HG03571 (cell line): ENCODE measurements around the gene CELF4.

Source experiments
- ATAC-seq: cut with Tn5 transposase; IDR thresholded peaks from one replicate; pipeline ENCODE4 v1.9.1; 2021; ENCODE audit not compliant: unreplicated experiment

Gene CELF4

GRCh38 chr18:37497853-37498518 lies 67.6 kb downstream of the CELF4 start:
- no peak for ATAC-seq

DNA sequence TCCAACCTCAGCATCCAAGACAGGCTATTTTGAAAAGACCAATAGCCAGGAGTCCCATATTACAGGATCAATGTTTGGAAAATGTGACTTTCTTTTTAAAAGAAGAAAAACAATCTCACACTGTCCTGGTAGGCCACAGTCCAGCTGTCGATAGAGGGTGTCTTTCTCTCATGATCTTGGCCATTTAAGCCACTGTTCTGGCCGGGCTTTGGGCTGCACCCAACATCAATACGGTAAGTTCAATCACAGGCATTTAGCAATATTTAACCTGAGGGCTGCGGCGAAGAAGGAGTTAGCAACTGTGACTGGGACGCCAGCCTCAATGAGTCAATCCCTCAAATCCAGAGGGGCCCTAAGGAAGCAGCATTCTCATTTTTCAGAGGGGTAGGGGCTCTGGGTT lies 69.0 kb downstream of the CELF4 start:
- no peak for ATAC-seq

DNA sequence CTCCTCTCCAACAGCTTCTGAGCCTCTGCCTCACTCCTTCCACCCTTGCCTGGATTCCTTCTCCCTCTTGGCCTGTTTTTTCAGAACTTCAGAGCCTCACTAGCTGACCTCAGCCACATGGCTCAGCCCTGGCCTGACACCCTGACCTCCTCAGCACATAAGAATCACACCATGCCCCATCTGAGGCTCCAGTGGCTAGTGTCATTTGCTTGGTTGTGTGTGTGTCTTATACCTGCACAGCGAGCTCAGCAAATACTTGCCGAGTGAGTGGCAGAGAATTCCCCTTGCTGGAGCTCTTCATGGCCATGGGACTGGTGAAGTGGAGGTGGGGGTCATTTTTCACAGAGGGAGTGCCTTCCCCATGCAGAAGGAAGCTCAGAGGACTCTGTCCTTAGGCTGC lies 70.2 kb downstream of the CELF4 start:
- ATAC-seq: no peak

DNA sequence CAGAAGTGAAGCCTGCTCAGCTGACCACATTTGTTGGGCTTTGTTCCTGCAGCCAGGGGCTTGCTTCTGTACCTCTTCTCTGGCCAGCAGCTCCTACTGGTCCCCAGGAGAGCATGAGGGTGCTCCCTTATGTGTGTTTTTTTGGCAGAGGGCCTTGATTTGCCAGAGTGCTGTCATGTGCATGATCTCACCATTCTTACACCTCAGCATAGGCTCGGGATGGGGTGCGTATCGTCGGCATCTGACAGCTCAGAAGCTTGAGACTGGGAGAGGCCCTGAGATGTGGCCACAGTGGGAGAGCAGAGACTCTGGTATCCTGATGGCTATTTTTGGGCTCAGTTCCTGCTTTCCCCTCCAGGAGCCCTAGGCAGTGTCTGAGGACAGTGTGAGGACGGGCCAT lies 71.2 kb downstream of the CELF4 start:
- no peak for ATAC-seq

DNA sequence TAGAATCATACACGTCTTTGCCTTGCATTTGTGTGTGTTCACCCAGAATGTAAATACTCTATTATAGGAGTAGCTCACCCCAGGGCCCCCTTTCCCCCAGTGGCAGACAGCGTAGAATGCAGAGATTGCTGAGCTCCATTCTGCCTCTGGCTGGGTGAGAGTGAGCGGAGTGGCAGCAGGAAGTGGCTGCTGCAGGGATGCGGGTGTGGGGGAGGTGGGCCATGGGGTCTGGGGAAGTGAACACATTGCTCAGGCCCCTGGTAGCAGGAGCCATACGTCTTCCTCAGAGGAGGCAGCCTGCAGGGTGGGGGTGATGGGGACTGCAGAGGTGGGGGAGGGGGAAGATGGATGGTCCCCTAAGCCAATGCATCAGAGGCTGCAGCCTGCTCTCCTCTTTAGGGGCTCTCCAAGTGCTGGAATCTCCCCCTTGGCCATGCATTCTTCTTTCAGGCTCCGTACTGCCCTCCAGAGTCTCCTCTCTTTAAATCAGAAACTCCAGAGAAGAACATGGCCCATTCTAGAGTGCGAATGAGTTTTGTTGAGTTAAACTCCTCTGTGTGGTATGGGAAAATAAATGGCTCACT lies 72.2 kb downstream of the CELF4 start:
- ATAC-seq: no peak

- no peak for ATAC-seq
These were observed 72.6 kb downstream of the CELF4 start for GRCh38 chr18:37492952-37493351.

GRCh38 chr18:37491526-37491925 lies 74.1 kb downstream of the CELF4 start:
- no peak for ATAC-seq

DNA sequence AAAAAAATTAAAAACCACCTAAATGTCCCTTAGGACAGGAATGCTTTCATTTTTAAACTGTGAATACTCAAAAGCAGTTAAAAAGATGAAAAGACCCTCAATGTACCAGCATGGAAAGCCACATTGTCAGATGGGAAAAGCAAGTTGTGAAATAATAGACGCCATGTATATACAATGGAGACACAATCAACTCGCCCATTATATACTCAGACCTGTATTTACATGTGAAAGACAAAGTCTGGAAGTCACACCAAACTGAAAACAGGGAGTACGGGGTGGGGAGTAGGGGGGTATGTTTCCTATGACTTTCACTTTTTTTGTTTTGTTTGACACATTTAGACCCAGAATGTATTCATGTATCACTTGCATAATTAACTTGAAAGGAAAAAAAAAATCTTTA lies 75.6 kb downstream of the CELF4 start:
- no peak for ATAC-seq

- no peak for ATAC-seq
These were observed 76.6 kb downstream of the CELF4 start for GRCh38 chr18:37489011-37489410.

- no peak for ATAC-seq
These were observed 78.2 kb downstream of the CELF4 start for GRCh38 chr18:37487400-37487867.

GRCh38 chr18:37486848-37487247 lies 78.8 kb downstream of the CELF4 start:
- ATAC-seq: no peak

- no peak for ATAC-seq
These were observed 80.4 kb downstream of the CELF4 start for GRCh38 chr18:37484983-37485834.

GRCh38 chr18:37483984-37484819 lies 81.4 kb downstream of the CELF4 start:
- no peak for ATAC-seq

GRCh38 chr18:37483221-37483971 lies 82.2 kb downstream of the CELF4 start:
- ATAC-seq: no peak

GRCh38 chr18:37482433-37482832 lies 83.2 kb downstream of the CELF4 start:
- no peak for ATAC-seq

DNA sequence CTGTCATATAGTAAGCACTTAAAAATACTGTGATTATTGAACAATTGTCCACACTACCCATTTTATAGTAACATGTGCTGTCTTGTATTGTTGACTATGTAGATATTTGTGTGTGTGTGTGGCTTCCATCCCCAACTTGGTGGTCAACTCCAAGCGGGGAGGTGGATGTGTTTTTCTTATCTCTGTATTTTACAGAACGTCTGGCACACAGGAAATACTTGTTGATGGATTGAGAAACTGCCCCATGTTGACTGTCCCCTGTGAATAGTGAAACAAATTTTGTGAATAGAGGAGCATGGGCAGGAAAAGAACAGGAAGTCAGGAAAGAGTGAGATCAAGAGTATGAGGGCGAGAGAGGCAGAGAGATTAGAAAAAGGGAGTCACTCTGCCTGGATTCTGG lies 83.6 kb downstream of the CELF4 start:
- no peak for ATAC-seq

DNA sequence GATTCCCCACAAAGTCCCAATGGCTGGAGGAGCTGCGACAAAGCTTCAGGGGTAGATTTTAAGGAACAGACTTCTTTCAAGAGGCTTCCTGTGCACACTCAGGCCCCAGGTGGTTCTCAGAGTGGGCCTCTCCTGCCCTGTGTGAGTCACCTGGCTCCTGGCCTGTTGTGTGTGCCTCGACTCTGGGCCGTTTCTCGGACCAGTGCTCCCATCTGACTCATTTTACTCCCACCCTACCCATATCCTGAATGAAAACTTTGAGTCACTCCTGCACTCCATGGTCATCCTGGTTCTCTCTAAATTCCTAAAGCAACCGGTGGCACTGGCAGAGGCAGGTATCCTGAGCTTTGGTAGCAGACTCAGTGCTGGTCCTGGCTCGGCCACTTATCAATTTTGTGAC lies 84.1 kb downstream of the CELF4 start:
- no peak for ATAC-seq

DNA sequence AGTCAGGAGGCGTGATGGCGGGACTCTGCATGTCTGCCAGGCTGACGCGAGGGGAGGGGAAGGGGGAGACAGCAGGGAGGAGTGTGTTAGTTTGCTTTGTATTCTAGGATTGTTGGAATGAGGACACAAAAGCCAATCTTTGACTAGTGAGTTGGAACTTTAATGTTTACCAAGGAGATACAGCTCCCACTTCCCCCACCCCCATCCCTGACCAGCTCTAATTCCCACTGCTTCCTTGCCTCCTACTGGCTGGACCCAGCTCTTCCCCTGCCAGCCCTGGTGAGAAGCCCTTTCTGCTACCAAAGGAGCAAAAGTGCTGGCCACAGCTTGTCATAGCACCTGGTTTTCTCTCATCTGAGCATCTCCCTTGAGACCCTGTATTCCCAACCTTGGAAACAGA lies 84.5 kb downstream of the CELF4 start:
- no peak for ATAC-seq

GRCh38 chr18:37476611-37477295 lies 88.8 kb downstream of the CELF4 start:
- ATAC-seq: no peak

DNA sequence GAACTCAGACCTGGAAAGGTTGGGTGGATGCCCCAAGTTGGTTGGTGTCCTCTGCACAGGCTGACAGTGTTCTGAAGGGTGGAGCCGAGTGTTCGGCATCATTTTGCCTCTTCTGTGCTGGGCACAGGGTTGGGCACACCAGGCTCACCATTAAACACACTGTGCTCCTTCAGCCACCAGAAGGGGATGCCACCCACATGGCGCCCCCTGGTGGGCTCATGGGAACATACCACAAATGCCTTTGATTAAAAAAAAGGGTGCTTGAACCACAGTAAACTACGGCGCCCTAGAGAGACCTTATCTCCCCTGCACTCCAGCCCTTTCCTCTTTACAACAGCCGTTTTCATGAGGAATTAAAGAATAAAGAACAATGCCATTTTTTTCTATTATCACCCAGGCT lies 89.4 kb downstream of the CELF4 start:
- no peak for ATAC-seq
